Measurements from ENCODE around the gene C6orf15.

DNA sequence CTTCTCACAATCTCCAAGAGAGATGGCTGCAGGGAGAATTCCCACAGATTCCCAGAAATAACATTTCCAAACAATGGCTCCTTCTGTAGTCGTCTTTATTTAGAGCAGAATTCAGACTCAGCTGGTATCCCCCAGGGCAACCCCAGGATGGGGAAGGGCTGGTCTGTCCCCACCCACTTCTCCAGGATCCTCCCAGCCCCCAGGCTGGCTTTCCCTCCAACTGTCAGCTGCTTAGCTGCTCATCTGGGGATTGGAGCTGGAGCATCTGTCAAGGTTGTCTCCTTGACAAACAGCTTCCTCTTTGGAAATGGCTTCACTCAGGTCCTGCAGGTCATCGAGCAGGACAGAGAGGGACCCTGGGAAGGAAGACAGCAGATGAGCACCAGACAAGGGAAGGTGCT is 30.0 kb upstream of the C6orf15 start:
- TF ChIP-seq, protein P1, sequence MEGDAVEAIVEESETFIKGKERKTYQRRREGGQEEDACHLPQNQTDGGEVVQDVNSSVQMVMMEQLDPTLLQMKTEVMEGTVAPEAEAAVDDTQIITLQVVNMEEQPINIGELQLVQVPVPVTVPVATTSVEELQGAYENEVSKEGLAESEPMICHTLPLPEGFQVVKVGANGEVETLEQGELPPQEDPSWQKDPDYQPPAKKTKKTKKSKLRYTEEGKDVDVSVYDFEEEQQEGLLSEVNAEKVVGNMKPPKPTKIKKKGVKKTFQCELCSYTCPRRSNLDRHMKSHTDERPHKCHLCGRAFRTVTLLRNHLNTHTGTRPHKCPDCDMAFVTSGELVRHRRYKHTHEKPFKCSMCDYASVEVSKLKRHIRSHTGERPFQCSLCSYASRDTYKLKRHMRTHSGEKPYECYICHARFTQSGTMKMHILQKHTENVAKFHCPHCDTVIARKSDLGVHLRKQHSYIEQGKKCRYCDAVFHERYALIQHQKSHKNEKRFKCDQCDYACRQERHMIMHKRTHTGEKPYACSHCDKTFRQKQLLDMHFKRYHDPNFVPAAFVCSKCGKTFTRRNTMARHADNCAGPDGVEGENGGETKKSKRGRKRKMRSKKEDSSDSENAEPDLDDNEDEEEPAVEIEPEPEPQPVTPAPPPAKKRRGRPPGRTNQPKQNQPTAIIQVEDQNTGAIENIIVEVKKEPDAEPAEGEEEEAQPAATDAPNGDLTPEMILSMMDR (IDR thresholded peaks at IDR 0.05): no peak
- TF ChIP-seq POLR2AphosphoS5 (IDR thresholded peaks at IDR 0.05) (no peak), EP300 (IDR thresholded peaks at IDR 0.05) (no peak), POLR2A (IDR thresholded peaks at IDR 0.05; ENCODE audit: low read depth) (no peak)
